CD4-positive, alpha-beta T cell treated with Interleukin-17A for 4 hours (primary cell): ENCODE measurements around the gene MPC2.
A peak's percentile ranks its signal among the peaks of the same experiment; 100 is the strongest.

Source experiments
- DNase-seq: peaks from one replicate; pipeline ENCODE4 v3.0.0-alpha.2; 2020; ENCODE audit warnings: mixed read lengths

MPC2 gene

DNA sequence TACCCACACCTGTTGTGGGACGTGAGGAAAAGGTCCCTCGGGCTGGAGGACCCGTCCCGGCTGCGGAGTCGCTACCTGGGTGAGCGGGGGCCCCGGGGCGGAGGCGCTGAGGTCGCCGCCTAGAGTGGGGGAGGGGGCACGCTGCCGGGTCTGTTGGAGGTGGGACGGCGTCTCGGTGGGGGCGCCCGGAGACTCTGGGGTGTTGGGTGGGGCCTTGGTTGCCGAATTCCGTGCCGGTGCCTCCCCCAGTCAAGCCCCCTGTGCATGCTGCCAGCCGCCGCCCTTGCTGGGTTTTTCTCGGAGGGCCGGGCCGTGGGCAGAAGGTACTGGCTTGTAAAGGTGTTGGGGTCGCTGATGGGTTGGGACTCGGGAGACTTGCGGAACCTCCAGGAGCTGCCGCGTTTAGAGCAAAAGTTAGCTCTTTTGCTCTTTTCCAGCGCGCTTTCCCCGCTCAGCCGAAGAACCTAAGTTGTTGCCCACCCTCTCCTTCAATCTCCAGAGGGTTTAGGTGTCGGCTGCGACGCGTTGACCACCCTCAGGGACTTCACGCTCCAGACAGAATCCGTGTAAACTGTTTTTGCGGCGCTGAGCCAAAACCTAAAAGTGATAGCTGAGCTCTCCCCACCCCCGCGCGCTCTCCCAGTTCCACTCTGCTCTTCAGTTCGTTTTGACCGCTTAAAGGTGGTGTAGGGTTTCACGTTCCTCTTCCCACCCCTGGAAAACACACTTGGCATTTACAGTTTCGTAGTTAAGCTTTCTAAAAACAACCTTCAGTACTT, at the start of gene MPC2:
TSS of gene MPC2 (minus strand) at position 143 of the 779 bp plus-strand sequence. CDS start 1,231 bp downstream, outside the sequence.
- peak; percentile 72 for DNase-seq

- peak; percentile 3 for DNase-seq
Observed at GRCh38 chr1:167984886-167985489, 48.1 kb upstream of the MPC2 start.

DNA sequence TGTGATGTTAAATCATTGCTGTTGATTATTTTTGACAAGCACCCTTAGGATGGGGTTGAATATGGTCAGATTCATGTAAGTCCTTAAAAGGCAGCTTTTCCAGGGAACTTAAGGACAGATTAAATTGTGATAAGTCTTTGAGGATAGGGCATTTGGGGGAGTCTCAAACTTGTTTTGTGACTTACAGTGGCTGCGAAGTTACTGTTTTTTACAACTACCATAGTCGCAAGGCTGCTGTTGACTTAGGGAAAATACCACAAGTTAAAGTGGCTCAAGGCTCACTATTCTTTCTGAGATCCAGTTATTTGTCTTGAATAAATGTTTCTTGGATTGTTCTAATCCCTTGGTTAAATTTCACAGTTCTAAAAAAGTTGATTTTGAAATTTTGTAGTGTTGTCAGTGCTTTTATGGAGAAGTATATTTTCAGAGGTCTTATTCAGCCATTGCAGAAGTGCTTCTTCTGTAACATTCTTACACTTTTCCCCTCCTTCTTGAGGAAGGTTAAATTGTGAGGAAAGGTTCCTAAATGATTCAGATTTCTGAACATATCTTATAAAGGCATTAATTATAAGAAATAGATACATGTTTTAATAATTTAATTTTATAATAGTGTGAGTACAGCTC, 47.0 kb upstream of the MPC2 start:
- DNase-seq: no peak

- DNase-seq: no peak
Observed at GRCh38 chr1:167981933-167982332, 45.1 kb upstream of the MPC2 start.

DNA sequence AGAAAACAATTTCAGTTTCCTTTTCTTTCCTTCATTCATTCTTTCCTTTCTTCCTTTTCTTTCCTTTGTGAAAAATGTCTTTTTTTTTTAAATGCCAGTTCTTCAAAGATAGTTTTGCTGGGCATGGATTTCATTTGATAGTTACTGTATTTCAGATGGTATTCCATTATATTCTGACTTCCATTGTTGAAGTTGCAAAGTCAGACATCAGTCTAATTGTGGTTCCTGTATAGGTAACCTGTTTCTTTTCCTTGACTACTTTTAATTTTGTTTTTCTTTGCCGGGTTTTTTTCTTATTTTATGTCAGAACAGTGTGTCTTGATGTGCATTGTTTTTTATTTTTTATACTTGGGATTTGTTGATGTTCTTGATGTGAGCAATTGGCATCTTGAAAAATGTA, 40.4 kb upstream of the MPC2 start:
- no peak for DNase-seq

DNA sequence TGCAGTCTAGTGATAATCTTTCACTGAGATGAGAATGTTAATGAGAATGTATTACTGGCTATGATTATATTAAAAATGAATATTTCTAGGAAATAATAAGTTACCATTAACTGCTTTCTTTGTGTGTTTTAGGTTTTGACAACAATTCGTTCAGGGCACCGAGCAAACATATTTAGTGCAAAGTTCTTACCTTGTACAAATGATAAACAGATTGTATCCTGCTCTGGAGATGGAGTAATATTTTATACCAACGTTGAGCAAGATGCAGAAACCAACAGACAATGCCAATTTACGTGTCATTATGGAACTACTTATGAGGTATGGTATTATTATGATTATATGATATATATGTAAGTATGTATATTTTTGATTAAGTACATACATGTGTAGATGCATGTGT, 37.8 kb upstream of the MPC2 start:
- no peak for DNase-seq

GRCh38 chr1:167973832-167974231, 37.0 kb upstream of the MPC2 start:
- DNase-seq: no peak

DNA sequence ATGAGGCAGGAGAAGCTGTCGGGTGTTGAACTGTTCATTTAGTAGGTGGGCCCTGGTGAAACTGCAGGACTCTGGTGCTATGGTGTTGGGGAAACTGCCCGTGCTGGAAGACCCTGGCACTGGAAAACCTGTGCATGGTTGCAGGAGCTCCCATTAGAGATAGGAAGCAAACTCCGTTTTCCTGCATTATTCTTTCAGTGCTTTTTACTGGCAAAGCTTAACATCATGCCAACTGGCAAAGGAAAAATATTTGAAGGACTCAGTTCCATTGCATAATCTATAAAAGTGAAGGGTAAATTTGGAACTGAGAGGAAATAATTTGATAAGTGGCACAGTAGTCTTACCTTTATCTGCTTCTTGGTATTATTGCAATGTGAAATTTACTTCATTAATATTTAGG, 31.7 kb upstream of the MPC2 start:
- DNase-seq: no peak

DNA sequence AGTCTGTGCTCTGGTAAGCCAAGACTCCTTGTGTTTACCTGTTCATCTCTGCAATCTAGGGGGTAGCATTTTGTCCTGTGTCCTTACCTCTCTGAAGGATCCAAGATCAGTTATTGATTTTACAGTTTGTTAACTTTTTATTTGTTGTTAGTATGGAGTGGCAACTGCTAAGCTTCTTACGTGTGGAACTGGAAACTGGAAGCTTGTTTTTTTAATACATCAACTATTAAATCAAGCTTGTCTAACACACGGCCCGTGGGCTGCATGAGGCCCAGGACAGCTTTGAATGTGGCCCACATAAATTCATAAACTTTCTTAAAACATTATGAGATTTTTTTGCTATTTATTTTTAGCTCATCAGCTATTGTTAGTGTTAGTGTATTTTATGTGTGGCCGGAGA, 29.2 kb upstream of the MPC2 start:
- DNase-seq: no peak

- no peak for DNase-seq
Observed at GRCh38 chr1:167964646-167965045, 27.8 kb upstream of the MPC2 start.

DNA sequence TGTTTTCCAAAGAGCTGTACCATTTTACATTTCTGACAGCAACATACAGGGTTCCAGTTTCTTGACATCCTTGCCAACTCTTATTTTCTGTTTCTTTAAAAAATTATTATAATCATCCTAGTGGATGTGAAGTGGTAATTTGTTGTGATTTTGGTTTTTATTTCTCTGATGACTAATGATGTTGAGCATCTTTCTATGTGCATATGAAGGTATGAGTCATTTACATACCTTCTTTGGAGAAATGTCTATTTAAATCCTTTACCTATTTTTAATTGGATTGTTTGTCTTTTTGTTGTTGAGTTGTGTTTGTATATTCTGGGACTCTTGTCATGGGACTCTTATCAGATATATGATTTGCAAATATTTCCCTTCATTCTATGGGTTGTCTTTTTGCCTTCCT, 20.8 kb upstream of the MPC2 start:
- no peak for DNase-seq

GRCh38 chr1:167955915-167956314, 19.0 kb upstream of the MPC2 start:
- no peak for DNase-seq

DNA sequence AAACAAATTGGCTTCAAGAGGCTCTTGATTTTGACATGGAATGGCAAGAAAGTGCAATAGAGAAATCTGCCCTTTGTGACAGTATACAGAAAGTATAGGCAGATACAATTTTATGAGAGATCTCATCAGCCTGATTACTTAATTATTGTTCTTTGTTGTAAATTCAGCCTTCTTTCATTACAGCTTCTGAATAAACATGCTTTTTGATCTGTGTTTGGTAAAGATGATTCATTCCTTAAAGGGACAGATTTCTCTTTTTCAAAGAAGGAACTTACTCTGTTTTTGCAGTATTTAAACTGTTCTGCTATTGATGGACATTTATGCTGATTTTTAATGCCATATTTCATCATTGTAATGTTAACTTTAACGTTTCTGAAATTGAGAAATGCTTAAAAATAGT, 13.7 kb upstream of the MPC2 start:
- DNase-seq: no peak

DNA sequence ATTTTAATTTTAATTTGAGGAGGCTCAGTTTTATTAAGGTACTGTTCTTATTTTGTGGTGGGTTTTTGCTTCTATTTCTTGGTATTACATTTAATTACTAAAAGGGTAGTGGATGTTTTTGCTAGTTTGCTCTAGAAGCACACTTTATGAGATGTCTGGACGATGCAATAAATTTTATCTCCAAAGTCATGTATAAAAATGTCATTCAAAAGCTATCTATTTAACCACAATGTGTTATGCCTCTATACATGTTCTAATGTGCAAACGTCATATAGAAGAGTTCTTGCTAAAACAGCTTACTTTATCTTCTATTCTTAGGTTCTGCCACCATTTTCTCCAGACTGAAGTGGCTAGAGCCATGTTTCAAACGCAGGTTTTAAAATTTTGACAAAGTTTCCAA, 12.9 kb upstream of the MPC2 start:
- no peak for DNase-seq

- DNase-seq: no peak
Observed at GRCh38 chr1:167947733-167948132, 10.9 kb upstream of the MPC2 start.

DNA sequence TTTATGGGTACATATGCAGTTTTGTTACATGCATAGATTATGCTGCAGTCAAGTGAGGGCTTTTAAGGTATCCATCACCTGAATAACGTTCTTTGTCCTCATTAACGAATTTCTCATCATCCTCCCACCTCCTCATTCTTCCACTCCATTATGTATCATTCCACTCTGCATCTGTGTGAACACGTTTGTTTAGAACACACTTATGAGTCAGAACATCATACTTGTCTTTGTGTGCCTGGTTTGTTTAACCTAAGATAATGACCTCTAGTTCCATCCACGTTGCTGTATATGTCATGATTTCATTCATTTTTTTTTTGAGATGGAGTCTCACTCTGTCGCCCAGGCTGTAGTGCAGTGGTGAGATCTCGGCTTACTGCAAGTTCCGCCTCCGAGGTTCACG, 6.7 kb upstream of the MPC2 start:
- no peak for DNase-seq

DNA sequence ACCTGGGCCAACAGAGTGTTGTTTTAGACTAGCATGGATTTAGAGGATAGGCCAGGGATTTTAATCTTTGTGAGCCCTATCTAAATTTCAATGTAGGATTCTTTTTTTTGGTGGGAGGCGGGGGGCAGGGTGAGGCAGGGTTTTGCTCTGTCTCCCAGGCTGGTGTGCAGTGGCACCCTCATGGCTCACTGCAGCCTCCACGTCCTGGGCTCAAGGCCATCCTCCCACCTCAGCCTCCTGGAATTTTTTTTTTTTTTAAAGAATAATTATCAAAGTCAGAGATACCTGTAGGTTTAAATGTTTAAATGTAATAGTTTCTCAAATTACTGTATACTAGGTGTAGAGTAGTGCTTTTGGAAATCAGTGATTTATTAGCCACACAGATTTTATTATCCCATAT, 3.4 kb upstream of the MPC2 start:
- no peak for DNase-seq

DNA sequence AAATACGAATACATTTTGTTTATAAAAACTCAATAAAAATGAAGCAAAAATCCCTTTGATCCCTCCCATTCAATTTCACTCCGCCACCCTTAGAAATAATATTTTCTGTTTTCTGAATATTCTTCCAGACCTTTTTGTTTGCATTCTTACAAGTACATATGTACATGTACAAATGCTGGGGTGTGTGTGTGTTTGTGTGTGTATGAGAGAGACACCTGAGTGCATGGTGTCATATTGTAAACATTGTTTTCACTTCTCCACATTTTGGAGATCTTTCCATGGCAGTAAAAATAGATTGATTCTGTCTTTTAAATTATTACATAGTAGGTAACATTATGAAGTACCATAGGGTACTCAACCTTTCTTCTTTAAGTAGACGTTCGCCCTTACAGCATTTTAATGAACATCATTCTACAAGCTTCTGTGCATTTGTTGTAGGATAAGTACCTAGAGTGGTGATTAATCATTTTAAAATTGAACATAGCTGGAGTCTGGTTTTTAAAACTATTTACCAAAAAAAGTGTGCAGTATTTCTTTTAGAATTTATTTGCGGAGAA, 1.3 kb upstream of the MPC2 start:
- DNase-seq: no peak

GRCh38 chr1:167937709-167938010, 788 bp upstream of the MPC2 start:
- no peak for DNase-seq

- peak; percentile 97 for DNase-seq
Observed at GRCh38 chr1:167936068-167936929, 573 bp downstream of the MPC2 start, which contains the start of gene DCAF6. TSS of gene DCAF6 (plus strand) at chr1:167936683. CDS start at chr1:167936912, 229 bp downstream.

DNA sequence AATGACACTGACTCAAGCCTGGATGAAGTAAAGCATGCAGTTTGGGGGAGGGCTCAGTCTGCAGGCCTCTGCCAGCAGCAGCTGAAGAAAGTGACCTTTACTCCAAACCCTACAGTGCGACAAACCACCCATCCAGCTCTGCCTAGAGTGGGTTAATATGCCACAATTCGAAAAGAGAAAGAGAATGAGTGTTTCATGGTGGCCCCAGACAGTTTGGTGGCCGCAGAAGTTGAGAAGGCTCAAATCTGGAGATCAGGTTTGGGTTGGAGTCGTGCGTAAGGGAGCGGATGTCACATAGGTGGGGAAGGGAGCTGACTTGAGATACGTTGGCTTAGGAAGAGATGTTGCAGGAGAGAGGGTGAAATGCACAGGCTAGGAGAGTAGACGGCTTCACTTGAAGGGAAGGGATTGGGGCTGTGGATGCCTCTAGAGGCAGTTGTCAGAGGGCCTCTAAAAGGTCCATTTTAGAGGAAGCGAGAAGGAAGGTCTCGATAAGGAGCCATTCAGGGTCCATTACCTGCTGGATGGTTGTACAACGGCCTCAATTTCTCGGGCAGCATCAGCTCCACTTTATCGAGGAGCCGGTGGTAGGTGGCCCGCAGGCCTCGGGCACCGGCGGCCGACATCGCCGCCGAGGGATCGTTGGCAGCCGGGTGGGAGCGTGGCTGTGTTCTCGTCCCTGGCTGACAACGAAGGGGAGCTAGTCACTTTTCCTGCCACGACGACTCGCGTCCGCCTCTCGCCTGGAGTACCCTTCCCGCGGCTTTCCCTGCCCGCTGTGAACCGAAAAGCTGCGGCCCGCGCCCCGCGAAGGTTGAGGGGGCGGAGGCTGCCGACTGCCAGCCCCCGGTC, 1.4 kb downstream of the MPC2 start:
- DNase-seq: peak; percentile 39
